HG02938 (cell line): Measurements from ENCODE around the gene SLC4A1AP.

Experiments
- ATAC-seq: cut with Tn5 transposase; IDR thresholded peaks from one replicate; pipeline ENCODE4 v1.9.1; 2021; ENCODE audit warnings: mild to moderate bottlenecking, moderate library complexity; ENCODE audit not compliant: unreplicated experiment

The SLC4A1AP gene

DNA sequence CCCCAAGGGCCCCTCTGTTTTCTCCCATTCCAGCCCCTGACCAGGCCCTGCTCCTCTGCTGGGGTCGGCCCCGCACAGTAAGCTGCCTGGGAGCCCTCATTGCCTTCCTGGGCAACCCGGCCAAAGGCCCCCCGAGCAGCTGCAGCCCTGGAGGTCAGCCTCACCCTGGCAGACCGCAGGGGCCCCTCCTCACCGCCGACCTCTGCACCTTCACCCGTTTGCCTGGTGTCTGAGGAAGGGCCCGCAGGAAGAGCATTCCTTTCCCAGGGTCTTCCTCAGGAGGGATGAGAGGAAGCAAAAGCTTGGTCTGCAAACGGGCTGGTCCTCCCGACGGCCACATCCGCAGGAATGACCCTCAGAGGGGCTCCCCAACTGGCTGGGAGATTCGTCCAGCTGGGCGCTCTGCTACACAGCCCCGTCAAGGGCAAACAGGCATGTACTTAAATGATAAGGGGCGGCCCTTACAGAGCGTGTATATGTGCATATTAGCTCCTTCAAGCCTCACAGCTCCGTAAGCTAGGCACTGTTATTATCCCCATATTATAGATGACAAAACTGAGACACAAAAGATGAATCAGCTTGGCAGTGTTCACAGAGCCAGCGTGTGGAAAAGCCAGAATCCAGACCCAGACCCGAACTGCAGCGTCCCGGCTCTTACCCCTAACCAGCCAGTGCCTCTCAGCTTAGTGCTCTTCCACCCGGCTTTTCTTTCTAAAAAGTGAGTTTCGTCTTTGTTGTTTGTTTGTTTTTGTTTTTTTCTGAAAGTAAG is 52.8 kb downstream of the SLC4A1AP start:
- ATAC-seq, result no peak

DNA sequence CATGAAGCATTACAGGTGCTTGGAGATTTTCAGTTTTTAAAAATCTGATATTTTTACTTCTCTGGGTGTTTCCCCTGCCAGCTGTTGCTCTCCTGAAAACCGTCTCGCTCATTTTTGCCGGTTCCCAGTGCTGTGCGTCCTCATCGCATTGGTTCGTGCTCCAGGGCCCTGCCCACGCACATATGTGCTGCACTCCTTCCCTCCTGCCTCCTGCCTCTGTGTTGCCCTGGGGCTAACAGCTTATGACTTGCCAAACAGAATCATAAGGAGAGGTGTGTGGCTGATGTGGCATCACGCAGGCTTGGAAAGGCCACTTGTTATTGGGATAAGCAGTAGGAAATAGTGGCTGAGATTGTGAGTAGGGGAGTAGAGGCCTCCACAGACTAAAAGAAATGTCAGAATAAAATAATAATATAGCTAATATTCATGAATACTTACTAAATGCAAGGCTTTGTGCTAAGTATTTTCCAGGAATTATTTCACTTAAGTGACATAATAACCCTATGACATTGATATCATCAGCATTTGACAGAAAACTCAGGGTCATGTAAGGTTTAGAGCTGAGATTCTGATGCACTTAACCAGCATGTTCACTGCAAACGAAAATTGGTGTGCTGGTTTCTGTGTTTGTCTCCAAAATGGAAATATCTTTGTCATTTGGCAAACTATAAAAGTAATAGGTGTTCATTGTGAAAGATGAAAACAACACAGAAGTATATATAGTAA is 53.5 kb downstream of the SLC4A1AP start:
- no peak for ATAC-seq

DNA sequence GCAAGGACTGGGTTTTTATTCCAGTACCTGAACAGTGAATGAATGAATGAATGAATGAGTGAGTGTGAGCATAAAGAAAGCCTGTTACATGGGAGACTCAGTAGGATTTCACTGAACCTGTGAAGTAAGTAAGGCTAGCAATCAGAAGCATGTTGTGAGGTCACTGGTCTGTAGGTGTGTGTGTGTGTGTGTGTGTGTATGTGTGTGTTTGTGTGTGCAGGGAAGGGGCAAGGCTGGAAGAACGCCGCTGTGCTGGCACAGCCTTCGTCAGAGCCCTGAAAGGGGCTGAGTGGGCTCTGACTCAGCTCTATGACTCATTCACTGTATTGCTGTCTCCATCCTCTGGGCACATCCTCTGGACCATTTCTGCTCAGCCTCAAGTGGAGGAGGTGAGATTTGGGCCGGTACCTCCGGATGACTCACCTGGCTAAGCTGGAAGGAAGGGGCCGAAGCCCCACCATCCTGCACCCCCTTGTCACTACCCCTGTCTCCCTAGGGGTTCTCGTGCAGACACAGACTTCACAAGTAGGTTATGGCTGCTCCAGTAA is 56.4 kb downstream of the SLC4A1AP start:
- no peak for ATAC-seq

DNA sequence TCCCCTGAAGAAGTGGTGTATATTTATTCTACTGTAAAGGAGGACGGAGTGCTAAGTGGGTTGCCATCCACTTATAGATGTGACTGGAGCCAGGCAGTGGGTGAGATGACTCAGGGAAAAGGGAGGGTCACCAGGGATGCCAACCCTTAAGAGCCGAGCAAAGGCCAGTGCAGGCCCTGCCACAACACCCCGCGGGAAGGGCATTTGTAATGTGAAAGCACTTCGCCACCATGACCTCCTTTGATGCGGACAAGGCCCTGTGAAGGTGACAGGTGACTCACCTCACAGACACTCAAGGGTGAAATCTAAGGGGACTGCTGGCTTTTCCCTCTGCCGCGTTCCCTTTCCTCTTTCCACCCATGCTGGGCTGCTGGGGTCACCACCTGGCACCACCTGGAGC is 57.6 kb downstream of the SLC4A1AP start:
- no peak for ATAC-seq

DNA sequence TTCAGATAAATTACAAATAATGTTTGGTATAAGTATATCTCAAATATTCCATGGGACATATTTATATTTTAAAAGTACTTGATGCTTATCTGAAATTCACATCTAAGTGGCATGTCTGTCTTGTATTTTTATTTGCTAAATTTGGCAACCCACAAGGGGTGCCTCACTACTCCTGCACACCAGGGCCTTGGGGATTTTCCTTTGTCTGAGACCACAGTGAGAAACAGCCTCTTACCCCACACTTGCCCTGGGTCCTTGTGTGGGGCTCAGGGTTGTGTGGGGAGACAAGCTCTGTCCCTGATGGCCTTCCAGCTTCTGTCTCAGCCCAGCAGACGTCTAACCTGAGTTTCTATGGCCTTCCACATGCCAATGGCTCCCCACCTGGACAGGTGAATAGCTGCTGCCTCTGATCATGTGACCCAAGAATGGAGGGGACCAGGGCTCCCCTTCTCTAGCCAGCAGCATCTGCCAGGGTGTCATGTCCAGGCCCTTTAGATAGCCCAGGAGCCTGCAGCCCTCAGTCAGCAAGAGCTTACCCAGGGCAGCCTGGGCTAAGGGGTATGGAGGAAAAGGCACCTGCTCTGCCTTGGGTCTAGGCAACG is 58.3 kb downstream of the SLC4A1AP start:
- no peak for ATAC-seq

DNA sequence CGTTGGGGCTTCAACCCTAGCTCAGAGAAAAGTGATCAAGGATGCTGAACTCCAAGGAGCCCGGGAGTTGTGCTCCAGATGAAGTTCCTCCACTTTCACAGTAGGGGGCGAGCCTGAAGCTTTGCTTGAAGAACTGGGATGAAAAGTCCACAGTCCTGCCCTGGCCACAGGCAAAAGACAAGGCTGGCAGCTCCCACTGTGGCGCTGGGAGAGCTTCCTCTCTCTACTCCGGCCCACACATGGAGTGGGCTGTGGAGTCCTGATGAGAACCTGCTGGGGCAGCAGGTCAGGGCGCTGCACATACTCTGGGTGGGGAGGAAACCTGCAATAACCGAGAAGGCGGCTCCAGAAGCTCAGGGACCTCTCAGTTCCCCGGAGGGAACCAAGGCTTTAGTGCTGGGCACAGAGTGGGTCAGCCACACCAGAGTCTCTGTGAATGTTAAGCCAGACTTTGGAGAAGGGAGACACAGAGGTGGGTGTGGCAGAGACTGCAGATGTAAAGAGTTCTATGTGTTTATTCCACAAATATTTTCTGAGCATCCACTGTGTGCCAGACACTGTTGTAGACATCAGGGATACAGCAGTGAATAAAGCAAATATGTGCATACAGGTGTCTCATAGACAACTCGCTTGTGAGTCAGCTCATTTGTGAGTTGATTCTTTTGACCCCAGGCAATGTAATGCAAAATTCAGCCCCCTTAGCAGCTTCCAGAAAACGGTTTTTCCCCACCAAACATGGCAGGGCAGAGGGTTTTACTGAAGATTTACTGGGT is 59.9 kb downstream of the SLC4A1AP start:
- ATAC-seq, result no peak

DNA sequence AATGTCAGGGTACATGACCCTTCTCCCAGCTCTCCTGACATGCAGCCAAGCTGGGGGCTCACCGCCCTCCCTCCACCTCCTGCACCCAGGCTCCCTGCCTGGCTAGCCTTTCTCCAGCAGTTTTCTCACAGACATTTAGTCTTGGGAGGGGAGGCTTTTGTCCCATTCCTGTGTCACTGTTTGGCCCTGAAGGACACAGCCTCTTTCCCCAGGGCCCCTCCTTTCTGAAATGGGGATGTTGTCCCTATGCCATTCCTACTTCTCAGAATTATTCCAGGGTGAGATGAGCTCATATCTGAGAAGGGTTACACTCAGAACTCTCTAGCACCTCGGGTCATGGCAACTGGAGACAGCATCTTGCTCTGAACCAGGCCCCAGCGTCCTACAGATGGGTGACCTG is 60.5 kb downstream of the SLC4A1AP start:
- ATAC-seq, result no peak

DNA sequence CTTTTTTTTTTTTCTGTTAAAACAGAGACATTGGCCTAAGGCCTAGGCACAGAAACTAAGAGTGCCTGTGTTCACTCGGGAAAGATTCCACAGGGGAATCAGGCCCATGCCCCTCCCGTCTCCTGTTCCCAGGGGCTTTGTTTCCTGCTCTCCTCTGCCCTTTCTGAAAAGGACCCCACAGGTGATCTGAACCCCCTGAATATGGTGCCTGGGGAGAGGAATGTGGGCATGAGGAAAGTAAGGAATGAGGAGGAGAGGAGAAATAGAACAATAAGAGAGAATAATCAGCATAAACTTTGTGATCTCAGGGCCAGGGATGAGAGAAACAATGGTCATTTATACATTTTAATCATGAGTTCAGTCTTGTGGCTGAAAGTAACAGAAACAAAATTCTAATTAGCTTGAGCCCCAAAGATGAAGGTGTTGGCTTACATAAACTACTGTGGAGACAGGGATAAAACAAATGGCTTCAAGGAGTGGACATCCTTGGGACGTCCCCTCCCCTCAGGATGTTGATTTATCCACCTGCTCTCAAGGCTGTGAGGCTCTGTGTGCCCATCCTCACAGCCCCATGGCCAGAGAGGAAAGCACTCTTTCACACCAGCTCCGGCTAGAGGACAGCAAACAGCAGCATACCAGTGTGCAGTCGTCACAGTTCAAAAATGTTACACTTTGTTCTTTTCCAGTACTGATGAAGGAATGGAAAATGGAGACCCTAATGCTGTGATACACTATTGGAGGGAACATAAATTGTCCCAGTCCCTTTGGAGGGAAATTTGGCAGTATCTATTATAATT is 61.4 kb downstream of the SLC4A1AP start:
- no peak for ATAC-seq

DNA sequence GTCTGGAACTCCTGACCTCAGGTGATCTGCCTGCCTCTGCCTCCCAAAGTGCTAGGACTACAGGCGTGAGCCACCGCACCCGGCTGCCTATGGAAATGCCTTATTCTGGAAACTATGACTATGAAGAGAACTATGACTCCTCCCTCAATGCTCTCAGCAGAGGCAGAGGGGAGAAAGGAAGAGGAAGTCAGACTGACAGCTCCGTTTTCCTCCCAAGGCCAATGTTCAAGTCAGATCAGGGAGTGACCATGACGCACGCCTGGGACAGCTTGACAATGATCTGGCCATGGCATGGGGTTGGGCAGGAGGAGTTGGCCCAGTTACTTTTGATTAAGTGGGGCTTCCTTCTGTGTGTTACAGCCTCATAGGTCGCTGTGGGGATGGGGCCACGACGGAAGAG is 63.6 kb downstream of the SLC4A1AP start:
- ATAC-seq, result no peak

DNA sequence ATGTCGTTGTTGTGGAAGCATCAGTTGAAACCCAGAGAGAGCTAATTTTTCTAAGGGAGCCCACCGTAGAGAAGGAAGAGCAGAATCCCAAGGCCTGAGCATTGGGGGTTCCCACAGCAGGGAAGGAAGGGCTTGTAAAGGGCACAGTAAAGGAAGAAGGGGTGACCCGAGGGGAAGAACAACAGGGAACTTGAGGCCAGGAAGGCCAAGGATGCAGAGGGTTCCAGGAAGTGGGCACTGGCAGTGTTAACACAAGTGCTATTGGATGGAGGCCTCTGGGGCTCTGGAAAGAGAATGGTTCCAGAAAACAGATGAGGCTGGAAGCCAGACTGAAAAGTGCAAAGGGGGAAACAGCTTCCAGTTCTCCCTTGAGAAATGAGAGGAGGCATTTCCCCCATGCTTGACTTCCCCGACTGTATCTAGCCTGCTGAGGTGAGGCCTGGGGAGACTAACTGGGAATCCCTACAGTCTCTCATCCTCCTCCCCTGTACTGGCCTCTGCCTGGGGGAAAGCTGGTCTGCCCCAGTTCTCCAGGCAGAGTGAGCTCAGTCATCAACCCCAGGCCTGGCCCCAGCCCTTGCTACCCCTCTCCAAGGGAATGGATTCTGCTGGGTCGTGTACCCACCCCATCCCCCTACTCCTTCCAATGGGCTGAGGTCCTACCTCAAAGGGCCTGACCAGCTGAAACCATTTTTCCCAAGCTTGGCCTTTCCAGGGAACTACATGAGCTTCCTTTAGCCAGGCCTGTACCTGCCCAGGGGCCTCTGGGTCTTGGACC is 64.6 kb downstream of the SLC4A1AP start:
- ATAC-seq, result no peak

DNA sequence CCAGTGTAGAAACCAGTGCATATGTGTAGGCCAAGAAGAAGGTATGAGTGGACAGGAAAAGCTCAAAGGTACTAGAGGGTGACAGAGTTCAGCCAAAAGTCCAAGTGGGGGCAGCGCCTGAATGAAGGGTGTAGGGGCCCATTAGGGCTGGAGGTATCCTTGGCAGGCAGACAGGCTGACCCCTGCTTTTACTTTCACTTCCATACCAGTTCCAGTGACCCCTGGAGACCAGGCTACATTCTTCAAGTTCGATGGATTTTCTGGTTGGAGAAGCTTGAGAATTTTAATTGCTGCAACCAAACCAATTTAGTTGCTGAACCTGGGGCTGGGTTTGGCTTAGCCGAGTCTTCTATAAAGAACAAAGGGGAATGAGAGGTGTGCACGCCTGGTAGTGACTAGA is 65.5 kb downstream of the SLC4A1AP start:
- ATAC-seq, result no peak

DNA sequence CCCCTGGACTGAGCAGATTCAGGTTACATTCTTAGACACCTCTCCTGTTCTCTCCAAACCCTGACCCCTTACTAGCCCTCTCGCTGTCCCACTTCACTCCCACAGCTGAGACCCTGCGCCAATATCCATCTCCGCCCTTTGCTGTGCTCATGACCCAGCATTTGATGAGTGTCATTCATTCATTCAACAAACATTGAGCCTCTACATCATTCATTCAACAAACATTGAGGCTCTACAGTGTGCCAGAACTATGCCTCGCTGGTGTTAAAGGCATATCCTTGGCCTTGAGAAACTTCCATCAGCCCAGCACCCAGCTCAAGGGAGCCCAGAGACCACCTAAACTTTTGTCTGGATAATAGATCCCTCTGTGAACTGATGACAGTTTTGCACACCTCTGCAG is 65.9 kb downstream of the SLC4A1AP start:
- ATAC-seq, result no peak

DNA sequence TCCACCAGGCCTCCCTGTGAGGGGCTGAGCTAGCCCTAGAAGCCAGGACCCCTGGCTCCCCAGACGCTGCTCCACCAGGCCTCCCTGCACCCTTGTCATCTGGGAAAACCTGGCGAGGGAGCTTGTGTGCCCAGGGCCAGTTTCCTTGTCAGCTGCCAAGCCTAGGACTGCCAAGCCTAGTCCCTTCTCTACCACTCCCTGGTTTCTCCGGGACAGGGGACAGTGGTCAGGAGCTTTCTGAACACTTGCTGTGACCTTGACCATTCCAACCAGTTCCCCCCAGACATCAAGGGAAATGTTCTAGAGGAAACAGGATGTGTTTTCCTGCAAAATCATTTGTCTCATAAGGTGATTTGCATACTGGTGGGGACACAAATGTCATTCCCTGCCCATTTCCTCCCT is 66.6 kb downstream of the SLC4A1AP start:
- ATAC-seq, result no peak

DNA sequence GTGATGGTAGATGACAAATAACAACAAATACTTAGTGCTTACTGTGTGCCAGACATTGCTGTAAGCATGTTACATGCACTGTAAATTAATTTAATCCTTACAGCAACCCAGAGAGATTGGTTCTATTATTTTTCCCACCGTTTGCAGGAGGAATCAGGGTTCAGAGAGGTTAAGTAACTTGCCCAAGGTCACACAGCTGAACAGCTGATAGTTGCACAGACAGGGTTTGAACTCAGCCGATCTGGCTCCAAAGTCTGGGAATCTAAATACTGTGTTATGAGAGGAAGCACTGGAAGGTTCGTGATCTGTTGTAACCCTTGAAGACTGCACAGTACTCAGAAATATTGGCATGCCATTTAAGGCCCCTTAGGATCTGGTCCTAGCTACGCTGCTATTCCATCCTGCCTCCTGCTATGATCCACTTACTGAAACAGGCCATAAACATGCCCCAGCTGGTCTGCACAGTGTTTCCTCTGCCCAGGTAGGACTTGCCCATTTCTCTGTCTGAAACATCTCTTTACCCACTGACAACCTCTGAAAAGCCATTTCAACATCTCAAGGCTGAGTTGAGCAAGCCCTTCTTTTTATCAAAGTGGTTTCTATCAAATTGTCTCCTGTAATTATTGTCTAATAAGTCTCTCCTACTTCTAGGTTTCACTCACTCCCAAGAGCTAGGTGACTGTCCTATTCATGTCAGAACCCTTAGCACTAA is 67.4 kb downstream of the SLC4A1AP start:
- no peak for ATAC-seq

DNA sequence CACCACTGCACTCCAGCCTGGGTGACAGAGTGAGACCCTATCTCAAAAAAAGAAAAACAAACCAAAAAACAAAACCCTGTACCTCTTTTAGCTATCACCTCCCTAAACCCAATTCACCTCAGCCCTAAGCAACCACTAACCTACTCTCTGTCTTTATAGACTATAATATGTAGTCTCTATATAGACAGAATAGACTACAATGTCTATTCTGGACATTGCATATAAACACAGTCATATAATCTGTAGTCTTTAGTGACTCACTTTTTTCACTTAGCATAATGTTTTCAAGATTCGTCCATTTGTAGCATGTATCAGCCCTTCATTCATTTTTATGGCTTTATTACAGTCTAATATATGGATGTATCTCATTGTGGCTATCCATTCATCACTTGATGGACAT is 70.6 kb downstream of the SLC4A1AP start:
- no peak for ATAC-seq

DNA sequence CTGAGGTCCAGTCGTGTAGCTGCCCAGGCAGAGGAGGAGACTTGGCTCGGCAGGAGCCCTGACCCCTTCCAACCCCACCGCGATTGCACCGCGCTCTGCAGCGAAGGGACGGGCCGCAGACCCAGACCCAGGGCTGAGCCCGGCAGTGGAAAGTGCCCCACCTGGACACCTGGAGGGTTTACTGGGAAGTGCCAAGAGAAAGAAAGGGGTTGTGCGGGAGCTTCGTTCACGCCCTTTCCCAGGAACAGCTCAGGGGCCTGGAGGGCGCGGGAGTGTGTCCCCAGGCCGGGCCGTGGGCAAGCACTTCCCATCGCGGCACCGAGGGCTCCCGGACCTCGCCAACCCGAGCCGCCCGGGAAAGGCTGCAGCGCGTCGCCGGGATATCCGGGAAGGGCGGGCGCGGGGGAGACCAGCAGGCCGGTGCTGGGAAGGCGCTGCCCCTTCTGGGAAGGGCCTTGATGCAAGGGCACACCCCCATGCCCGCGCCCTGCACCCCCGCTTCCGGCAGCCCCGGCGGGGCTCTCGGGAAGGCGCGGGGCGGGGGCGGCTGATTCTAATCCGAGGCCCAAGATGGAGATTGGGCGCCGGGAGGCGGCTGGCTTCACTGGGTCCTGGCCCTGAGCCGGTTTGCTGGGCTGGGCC is 71.7 kb downstream of the SLC4A1AP start:
- ATAC-seq, result no peak

DNA sequence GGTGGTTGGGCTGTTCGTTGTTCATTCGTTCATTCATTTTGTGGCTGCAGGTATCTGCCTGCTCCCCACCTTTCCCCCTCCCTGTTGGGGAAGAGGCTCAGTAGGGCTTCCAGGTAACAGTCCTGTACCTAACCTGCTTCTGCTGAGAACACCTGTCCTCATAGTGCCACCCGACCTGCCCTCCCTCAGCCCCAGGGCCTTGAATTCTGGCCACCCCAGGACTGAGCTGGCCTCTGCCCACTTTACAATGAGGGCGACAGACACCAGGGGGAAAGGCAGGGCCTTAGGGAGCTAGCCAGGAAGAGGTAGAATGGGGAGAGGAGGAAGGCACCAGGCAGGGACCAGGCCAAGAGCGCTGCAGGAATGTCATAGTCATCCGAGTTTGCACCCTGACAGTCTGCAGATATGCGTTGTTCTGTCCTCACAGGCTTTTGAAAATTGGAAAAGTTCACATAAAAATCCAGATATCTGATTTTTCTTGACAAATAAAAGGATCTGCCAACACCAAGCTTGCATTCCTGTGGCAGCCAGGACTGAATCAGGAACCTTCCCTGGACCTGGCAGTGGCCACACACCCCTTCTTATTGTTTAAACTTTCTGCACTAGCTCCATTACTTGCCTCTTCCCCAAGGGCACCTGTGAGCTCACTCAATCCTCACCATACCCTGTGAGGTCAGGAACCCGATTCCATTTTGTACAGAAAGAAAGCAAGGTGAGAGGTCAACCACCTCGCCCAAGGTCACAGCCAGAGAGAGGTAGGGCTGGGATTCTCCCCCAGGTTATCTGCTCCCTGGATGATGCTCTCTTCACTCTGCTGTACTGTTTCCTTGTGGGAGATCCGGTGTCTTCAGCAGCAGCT is 72.6 kb downstream of the SLC4A1AP start:
- no peak for ATAC-seq

DNA sequence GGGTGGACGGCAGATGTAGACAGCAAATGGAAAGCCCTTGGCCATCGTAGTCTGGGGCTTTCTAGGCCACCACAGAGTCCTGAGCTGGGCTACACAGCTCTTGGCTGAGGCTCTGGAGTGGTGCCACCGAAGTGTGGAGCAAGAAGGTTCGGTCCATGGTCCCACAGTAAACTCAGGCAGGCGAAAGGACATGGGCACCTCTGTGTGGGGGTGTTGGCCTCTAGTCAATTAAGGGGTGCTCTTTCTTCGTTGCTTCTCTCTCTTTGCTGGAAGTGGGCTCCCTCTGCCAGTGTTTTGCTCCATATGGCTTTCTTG is 73.2 kb downstream of the SLC4A1AP start:
- ATAC-seq, result no peak
